Measurements from ENCODE around the gene HEXD. TPM values are rescaled to one million over a fixed set of nuclear protein-coding genes. Genes with fewer than 3 reads are reported as not detected.

The HEXD gene
- total and polyA plus RNA-seq, 2 donors (not counting 1 experiment from before 2014, with no cell fraction given): 6.4 to 16.7 TPM

DNA sequence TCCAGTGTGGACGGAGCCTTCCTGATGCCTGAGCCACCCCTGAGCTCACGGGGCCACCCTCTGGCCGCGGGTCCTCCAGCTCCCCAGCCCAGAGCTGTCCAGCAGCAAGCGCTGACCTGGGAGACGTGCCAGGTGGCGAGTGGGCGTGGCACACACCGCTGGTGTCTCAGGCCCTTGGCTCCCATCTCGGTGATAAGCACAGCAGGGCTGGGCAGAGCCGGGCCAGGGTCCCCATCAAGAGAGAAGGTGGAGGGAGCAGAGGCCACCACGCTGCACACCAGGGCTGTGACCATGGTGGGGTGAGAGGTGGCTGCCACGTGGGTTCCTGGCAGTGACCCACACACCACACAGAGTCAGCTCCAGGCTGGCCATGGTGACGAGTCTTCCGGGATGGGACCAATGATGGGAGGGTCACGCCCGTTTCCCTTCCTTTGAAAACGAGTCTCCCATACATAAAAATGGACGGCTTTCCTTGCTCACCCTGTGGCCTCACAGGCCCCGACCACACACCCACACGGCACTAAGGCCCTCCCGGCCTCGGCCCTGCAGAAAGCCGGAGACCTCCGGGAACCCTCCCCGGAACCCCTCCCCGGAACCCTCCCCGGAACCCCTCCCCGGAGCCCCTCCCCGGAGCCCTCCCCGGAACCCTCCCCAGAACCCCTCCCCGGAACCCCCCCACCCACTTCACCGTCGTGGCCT is 29.8 kb upstream of the HEXD start:
- Histone ChIP-seq H3K36me3 (ENCODE audit: control insufficient read depth, insufficient read depth, low read length) (no peaks in the 10 kb centered on the region), H3K79me2 (ENCODE audit: control insufficient read depth, insufficient read depth, low read length) (no peaks in the 10 kb centered on the region), H2AFZ (ENCODE audit: low read length) (no peak overlapping the region), H3K27ac (ENCODE audit: insufficient read depth, low read length) (no peak overlapping the region), H3K9ac (ENCODE audit: insufficient read depth, low read length) (no peak overlapping the region), H3K27me3 (ENCODE audit: control insufficient read depth, insufficient read depth, low read length) (peaks cover 17% of the 10 kb centered on the region), H3K4me3 (replicated peaks in 1 of 4; ENCODE audit: control extremely low read depth in 1 of 4, insufficient read depth in 1 of 4, low read depth in 3 of 4, low read length in 4 of 4) (no peak overlapping the region), H3K9me3 (ENCODE audit: control insufficient read depth, insufficient read depth, low read depth, low read length) (no peaks in the 10 kb centered on the region), H3K4me2 (ENCODE audit: extremely low read depth, insufficient read depth, low read length) (no peak overlapping the region), H3K4me1 (ENCODE audit: control insufficient read depth, extremely low read depth, insufficient read depth, low read length) (no peaks in the 10 kb centered on the region), H4K20me1 (ENCODE audit: control insufficient read depth, extremely low read depth, insufficient read depth, low read length) (no peaks in the 10 kb centered on the region)
- TF ChIP-seq EZH2 (IDR thresholded peaks at IDR 0.05; ENCODE audit: low read length, missing control alignments): no peak
- TF ChIP-seq, protein P1, sequence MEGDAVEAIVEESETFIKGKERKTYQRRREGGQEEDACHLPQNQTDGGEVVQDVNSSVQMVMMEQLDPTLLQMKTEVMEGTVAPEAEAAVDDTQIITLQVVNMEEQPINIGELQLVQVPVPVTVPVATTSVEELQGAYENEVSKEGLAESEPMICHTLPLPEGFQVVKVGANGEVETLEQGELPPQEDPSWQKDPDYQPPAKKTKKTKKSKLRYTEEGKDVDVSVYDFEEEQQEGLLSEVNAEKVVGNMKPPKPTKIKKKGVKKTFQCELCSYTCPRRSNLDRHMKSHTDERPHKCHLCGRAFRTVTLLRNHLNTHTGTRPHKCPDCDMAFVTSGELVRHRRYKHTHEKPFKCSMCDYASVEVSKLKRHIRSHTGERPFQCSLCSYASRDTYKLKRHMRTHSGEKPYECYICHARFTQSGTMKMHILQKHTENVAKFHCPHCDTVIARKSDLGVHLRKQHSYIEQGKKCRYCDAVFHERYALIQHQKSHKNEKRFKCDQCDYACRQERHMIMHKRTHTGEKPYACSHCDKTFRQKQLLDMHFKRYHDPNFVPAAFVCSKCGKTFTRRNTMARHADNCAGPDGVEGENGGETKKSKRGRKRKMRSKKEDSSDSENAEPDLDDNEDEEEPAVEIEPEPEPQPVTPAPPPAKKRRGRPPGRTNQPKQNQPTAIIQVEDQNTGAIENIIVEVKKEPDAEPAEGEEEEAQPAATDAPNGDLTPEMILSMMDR (conservative IDR thresholded peaks at IDR 0.05 in 1 of 2, IDR thresholded peaks at IDR 0.05 in 1 of 2; ENCODE audit: low read depth in 1 of 2, low read length in 2 of 2): no peak
- DNase-seq (ENCODE audit: low read depth in 2 of 2): no peak

DNA sequence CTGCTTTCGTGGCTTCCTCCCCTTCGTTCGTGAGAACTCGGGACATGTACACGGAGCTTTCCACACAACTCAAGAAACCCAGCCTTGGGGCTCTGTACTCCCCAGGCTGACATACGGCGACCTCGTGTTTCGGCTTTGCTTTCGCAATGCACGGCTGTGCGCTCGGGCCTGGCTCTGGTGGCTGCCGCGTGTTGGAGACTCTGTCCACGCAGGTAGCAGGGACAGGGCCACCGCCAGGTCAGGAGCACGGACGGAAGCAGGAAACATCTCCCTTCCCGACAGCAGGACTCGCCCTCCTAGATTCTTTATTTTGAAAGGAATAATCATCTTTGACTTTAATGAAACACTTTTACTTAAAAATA is 29.2 kb upstream of the HEXD start:
- H2AFZ ChIP-seq (ENCODE audit: low read length): no peak overlapping the region
- TF ChIP-seq EZH2 (IDR thresholded peaks at IDR 0.05; ENCODE audit: low read length, missing control alignments): no peak
- TF ChIP-seq, protein P1 (conservative IDR thresholded peaks at IDR 0.05 in 1 of 2, IDR thresholded peaks at IDR 0.05 in 1 of 2; ENCODE audit: low read depth in 1 of 2, low read length in 2 of 2): no peak

DNA sequence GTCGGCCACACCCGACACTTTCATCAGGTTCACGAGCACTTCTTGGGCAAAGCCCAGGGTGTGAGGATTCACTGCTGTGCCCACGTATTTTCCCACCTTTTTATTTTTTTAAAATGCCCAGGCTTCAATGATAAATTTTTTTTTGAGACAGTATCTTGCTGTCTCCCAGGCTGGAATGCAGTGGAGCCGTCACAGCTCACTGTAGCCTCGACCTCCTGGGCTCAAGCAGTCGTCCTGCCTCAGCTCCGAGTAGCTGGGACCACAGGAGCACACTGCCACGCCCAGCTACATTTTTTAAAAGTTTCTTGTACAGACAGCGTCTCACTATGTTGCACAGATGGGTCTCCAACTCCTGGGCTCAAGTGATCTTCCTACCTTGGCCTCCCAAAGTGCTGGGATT is 28.8 kb upstream of the HEXD start:
- Histone ChIP-seq H2AFZ (ENCODE audit: low read length) (no peak overlapping the region), H3K27me3 (ENCODE audit: control insufficient read depth, insufficient read depth, low read length) (peaks cover 17% of the 10 kb centered on the region), H3K9ac (ENCODE audit: insufficient read depth, low read length) (no peak overlapping the region), H3K36me3 (ENCODE audit: control insufficient read depth, insufficient read depth, low read length) (no peaks in the 10 kb centered on the region), H3K27ac (ENCODE audit: insufficient read depth, low read length) (no peak overlapping the region), H3K4me1 (ENCODE audit: control insufficient read depth, extremely low read depth, insufficient read depth, low read length) (no peaks in the 10 kb centered on the region), H4K20me1 (ENCODE audit: control insufficient read depth, extremely low read depth, insufficient read depth, low read length) (no peaks in the 10 kb centered on the region), H3K79me2 (ENCODE audit: control insufficient read depth, insufficient read depth, low read length) (no peaks in the 10 kb centered on the region), H3K4me3 (replicated peaks in 1 of 4; ENCODE audit: control extremely low read depth in 1 of 4, insufficient read depth in 1 of 4, low read depth in 3 of 4, low read length in 4 of 4) (no peak overlapping the region), H3K4me2 (ENCODE audit: extremely low read depth, insufficient read depth, low read length) (no peak overlapping the region), H3K9me3 (ENCODE audit: control insufficient read depth, insufficient read depth, low read depth, low read length) (no peaks in the 10 kb centered on the region)
- no peak for DNase-seq (ENCODE audit: low read depth in 2 of 2)
- TF ChIP-seq, protein P1 (conservative IDR thresholded peaks at IDR 0.05 in 1 of 2, IDR thresholded peaks at IDR 0.05 in 1 of 2; ENCODE audit: low read depth in 1 of 2, low read length in 2 of 2): no peak
- no peak for TF ChIP-seq EZH2 (IDR thresholded peaks at IDR 0.05; ENCODE audit: low read length, missing control alignments)

More for the DNA sequence above, 29.2 kb upstream of the HEXD start:
- Histone ChIP-seq H3K9ac (ENCODE audit: insufficient read depth, low read length) (no peak overlapping the region), H3K9me3 (ENCODE audit: control insufficient read depth, insufficient read depth, low read depth, low read length) (no peaks in the 10 kb centered on the region), H4K20me1 (ENCODE audit: control insufficient read depth, extremely low read depth, insufficient read depth, low read length) (no peaks in the 10 kb centered on the region), H3K36me3 (ENCODE audit: control insufficient read depth, insufficient read depth, low read length) (no peaks in the 10 kb centered on the region), H3K4me2 (ENCODE audit: extremely low read depth, insufficient read depth, low read length) (no peak overlapping the region), H3K4me1 (ENCODE audit: control insufficient read depth, extremely low read depth, insufficient read depth, low read length) (no peaks in the 10 kb centered on the region), H3K4me3 (replicated peaks in 1 of 4; ENCODE audit: control extremely low read depth in 1 of 4, insufficient read depth in 1 of 4, low read depth in 3 of 4, low read length in 4 of 4) (no peak overlapping the region), H3K27me3 (ENCODE audit: control insufficient read depth, insufficient read depth, low read length) (peaks cover 17% of the 10 kb centered on the region), H3K79me2 (ENCODE audit: control insufficient read depth, insufficient read depth, low read length) (no peaks in the 10 kb centered on the region), H3K27ac (ENCODE audit: insufficient read depth, low read length) (no peak overlapping the region)
- DNase-seq (ENCODE audit: low read depth in 2 of 2): no peak

Data from fibroblast of lung (primary cell).